IPS-11a (cell line): ENCODE measurements around the gene UBE2H.
"Not testable (repeated sequence)": the region's sequence is repeated elsewhere in the genome, so short reads cannot be mapped to it uniquely, and the experiment has no call there.

Source experiments
- H3K4me3 ChIP-seq: one replicate; pipeline ENCODE4 v1.5.1; 2013; ENCODE audit warnings: low read depth, low read length, control low read depth

The UBE2H gene

GRCh38 chr7:129875745-129876411 lies 76.9 kb downstream of the UBE2H start:
- no peak overlapping the region for H3K4me3 ChIP-seq

- H3K4me3 ChIP-seq: no peak overlapping the region
These were observed 77.6 kb downstream of the UBE2H start for GRCh38 chr7:129875160-129875559.

- no peak overlapping the region for H3K4me3 ChIP-seq
These were observed 78.0 kb downstream of the UBE2H start for GRCh38 chr7:129874722-129875121.

- H3K4me3 ChIP-seq: no peak overlapping the region
These were observed 80.7 kb downstream of the UBE2H start for GRCh38 chr7:129872054-129872453.

- H3K4me3 ChIP-seq: no peak overlapping the region
These were observed 82.1 kb downstream of the UBE2H start for GRCh38 chr7:129870668-129871067.

- H3K4me3 ChIP-seq: no peak overlapping the region
These were observed 86.5 kb downstream of the UBE2H start for GRCh38 chr7:129866251-129866650.

GRCh38 chr7:129865925-129866201 lies 86.9 kb downstream of the UBE2H start:
- H3K4me3 ChIP-seq: no peak overlapping the region

- H3K4me3 ChIP-seq: no peak overlapping the region
These were observed 87.5 kb downstream of the UBE2H start for GRCh38 chr7:129865093-129865924.

- not testable (repeated sequence) for H3K4me3 ChIP-seq
These were observed 88.1 kb downstream of the UBE2H start for GRCh38 chr7:129864676-129865075.

GRCh38 chr7:129864042-129864441 lies 88.7 kb downstream of the UBE2H start:
- no peak overlapping the region for H3K4me3 ChIP-seq

GRCh38 chr7:129862682-129863081 lies 90.1 kb downstream of the UBE2H start:
- no peak overlapping the region for H3K4me3 ChIP-seq

GRCh38 chr7:129860784-129861183 lies 92.0 kb downstream of the UBE2H start:
- not testable (repeated sequence) for H3K4me3 ChIP-seq

- no peak overlapping the region for H3K4me3 ChIP-seq
These were observed 93.6 kb downstream of the UBE2H start for GRCh38 chr7:129859183-129859582.

- H3K4me3 ChIP-seq: no peak overlapping the region
These were observed 94.3 kb downstream of the UBE2H start for GRCh38 chr7:129858490-129858889.

GRCh38 chr7:129857313-129857712 lies 95.4 kb downstream of the UBE2H start:
- no peak overlapping the region for H3K4me3 ChIP-seq

GRCh38 chr7:129855935-129856717 lies 96.6 kb downstream of the UBE2H start:
- no peak overlapping the region for H3K4me3 ChIP-seq

GRCh38 chr7:129855234-129855673 lies 97.5 kb downstream of the UBE2H start:
- H3K4me3 ChIP-seq: no peak overlapping the region

- H3K4me3 ChIP-seq: no peak overlapping the region
These were observed 98.4 kb downstream of the UBE2H start for GRCh38 chr7:129854401-129854800.

GRCh38 chr7:129853661-129854268 lies 99.0 kb downstream of the UBE2H start:
- no peak overlapping the region for H3K4me3 ChIP-seq

GRCh38 chr7:129851809-129852208 lies 101.0 kb downstream of the UBE2H start:
- H3K4me3 ChIP-seq: no peak overlapping the region

GRCh38 chr7:129851174-129851573 lies 101.6 kb downstream of the UBE2H start:
- no peak overlapping the region for H3K4me3 ChIP-seq
